ENCODE measurements around the gene BPIFB1. TPM values are rescaled to one million over a fixed set of nuclear protein-coding genes. Genes with fewer than 3 reads are reported as not detected.

The BPIFB1 gene
- total RNA-seq, 1 experiment from 2014 or later = not detected

DNA sequence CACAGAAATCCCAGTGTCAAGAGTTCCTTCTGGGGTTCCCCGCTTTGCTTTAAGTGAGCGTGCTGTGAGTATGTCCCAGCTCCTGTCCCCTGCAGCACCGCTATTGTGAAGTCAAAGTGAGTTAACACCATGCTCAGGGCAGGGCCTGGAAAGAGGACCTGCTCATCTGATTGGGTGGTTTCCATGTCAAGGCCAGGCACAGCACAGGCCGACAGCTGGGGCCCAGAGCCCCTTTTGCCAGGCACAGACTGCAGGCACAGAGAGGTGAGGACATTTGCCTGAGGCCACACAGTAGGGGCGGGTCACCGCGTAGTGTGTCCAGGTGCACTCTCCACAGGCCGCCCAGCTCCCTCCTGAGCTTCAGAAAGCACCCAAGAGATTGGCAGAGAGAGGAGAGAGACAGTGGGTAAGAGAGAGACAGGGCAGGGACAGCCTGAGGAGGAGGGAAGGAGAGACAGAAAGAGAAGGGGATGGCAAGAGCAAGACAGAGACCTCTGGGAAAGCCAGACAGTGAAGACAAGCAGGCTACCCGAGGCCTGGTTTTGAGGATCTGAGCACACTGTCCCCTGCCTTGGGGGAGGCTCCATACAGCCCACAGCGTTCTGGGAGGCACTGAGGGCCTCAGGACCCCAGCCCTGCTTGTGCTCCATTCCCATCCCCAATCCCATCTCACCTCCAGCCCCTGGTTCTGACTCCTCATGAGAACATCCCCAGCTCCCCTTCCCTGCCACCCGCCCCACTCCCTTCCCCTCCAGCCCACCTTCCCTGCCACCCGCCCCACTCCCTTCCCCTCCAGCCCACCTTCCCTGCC, 6.5 kb upstream of the BPIFB1 start:
- Mint-ChIP-seq H3K27ac (peak overlapping the region; percentile 19; the same call in 1 of the 2 replicates), H3K4me1 (peaks cover 17% of the 10 kb centered on the region), H3K4me3 (no peak overlapping the region), H3K36me3 (no peaks in the 10 kb centered on the region), H3K9me3 (no peaks in the 10 kb centered on the region), H3K27me3 (ENCODE audit: low read depth) (no peaks in the 10 kb centered on the region)
- TF ChIP-seq, protein P1, sequence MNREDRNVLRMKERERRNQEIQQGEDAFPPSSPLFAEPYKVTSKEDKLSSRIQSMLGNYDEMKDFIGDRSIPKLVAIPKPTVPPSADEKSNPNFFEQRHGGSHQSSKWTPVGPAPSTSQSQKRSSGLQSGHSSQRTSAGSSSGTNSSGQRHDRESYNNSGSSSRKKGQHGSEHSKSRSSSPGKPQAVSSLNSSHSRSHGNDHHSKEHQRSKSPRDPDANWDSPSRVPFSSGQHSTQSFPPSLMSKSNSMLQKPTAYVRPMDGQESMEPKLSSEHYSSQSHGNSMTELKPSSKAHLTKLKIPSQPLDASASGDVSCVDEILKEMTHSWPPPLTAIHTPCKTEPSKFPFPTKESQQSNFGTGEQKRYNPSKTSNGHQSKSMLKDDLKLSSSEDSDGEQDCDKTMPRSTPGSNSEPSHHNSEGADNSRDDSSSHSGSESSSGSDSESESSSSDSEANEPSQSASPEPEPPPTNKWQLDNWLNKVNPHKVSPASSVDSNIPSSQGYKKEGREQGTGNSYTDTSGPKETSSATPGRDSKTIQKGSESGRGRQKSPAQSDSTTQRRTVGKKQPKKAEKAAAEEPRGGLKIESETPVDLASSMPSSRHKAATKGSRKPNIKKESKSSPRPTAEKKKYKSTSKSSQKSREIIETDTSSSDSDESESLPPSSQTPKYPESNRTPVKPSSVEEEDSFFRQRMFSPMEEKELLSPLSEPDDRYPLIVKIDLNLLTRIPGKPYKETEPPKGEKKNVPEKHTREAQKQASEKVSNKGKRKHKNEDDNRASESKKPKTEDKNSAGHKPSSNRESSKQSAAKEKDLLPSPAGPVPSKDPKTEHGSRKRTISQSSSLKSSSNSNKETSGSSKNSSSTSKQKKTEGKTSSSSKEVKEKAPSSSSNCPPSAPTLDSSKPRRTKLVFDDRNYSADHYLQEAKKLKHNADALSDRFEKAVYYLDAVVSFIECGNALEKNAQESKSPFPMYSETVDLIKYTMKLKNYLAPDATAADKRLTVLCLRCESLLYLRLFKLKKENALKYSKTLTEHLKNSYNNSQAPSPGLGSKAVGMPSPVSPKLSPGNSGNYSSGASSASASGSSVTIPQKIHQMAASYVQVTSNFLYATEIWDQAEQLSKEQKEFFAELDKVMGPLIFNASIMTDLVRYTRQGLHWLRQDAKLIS (CRISPR knock-in tag; IDR thresholded peaks at IDR 0.05; ENCODE audit: borderline replicate concordance) = no peak
- no peak for TF ChIP-seq FOXJ3 (CRISPR knock-in tag; IDR thresholded peaks at IDR 0.05; ENCODE audit: borderline replicate concordance)
- TF ChIP-seq, protein P2, sequence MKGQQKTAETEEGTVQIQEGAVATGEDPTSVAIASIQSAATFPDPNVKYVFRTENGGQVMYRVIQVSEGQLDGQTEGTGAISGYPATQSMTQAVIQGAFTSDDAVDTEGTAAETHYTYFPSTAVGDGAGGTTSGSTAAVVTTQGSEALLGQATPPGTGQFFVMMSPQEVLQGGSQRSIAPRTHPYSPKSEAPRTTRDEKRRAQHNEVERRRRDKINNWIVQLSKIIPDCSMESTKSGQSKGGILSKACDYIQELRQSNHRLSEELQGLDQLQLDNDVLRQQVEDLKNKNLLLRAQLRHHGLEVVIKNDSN (CRISPR knock-in tag; IDR thresholded peaks at IDR 0.05) = no peak
- peak; percentile 30; the same call in 1 of the 2 replicates for TF ChIP-seq GABPB1 (CRISPR knock-in tag; IDR thresholded peaks at IDR 0.05)
- TF ChIP-seq, protein P3, sequence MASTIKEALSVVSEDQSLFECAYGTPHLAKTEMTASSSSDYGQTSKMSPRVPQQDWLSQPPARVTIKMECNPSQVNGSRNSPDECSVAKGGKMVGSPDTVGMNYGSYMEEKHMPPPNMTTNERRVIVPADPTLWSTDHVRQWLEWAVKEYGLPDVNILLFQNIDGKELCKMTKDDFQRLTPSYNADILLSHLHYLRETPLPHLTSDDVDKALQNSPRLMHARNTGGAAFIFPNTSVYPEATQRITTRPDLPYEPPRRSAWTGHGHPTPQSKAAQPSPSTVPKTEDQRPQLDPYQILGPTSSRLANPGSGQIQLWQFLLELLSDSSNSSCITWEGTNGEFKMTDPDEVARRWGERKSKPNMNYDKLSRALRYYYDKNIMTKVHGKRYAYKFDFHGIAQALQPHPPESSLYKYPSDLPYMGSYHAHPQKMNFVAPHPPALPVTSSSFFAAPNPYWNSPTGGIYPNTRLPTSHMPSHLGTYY (CRISPR knock-in tag; IDR thresholded peaks at IDR 0.05) = no peak
- TF ChIP-seq CBFB (CRISPR knock-in tag; IDR thresholded peaks at IDR 0.05; ENCODE audit: low read depth) = no peak
- TF ChIP-seq ELF4 (CRISPR knock-in tag; IDR thresholded peaks at IDR 0.05; ENCODE audit: low read depth) = no peak
- peak; percentile 42; the same call in 1 of the 2 replicates for ATAC-seq
- no peak for DNase-seq (ENCODE audit: low spot score)
- POLR2A ChIA-PET = no interaction called here
- CTCF ChIA-PET = interaction anchor here (1.8 to 2.3 kb wide), 2 partner anchors 14 to 15 kb away, joined by 8 to 10 read pairs; no protein-coding TSS in a partner anchor

DNA sequence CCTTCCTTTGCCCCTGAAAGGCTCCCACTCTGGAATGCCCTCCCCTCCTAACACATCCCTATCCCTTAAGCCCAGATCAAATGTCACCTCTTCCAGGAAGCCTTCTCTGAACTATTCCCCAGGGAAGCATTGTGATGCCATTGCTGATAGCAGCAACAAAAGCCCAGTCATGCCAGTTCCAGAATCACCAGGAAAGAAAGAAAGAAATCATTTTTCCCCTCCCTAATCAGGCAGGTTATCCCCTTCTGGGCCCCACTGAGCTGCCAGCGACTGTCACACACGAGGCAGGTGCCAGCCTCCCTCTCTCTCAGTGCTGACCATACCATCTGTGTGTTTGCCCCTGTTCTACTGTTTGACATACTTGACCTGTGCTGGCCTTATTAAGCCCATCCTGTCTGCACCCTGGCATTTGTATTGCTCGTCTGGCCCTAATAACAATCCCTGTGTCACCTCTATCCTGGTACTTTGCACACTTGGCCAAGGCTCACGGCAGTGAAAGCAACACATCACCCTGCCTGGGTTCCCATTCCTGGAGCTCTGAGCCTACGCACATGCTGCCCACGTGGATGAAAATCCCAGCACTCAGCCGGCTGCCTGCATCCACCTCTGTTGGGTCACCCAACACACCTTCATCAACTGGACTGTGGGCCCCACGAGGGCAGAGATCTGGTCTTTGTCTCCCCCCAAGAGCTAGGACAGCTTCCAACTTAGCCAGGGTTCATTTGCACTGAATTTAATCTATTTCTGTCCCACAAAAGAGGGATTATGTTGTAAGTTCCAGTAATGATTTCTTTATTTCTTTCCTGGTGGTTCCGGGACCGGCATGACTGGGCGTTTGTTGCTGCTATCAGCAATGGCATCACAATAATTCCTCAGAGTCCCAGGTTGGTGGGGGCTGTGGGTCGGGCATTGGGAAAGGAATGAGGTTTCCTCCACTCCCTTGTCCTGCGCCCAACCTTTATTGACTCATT, 5.3 kb upstream of the BPIFB1 start:
- H3K36me3 Mint-ChIP-seq = no peaks in the 10 kb centered on the region
- ATAC-seq (peak; percentile 63), DNase-seq (ENCODE audit: low spot score) (no peak)
- POLR2A ChIA-PET = no interaction called here
- H3K27ac Mint-ChIP-seq = no peak overlapping the region; the same call in 1 of the 2 replicates
- H3K9me3 Mint-ChIP-seq = no peaks in the 10 kb centered on the region
- H3K27me3 Mint-ChIP-seq (ENCODE audit: low read depth) = no peaks in the 10 kb centered on the region
- CTCF ChIA-PET = interaction anchor here (2.3 kb wide), 1 partner anchor 15 kb away, joined by 10 read pairs; no protein-coding TSS in a partner anchor
- no peak overlapping the region for H3K4me3 Mint-ChIP-seq
- TF ChIP-seq GABPB1 (CRISPR knock-in tag; IDR thresholded peaks at IDR 0.05) = peak; percentile 88
- TF ChIP-seq ZNF423 (CRISPR knock-in tag; IDR thresholded peaks at IDR 0.05) = no peak
- peaks cover 17% of the 10 kb centered on the region for H3K4me1 Mint-ChIP-seq

DNA sequence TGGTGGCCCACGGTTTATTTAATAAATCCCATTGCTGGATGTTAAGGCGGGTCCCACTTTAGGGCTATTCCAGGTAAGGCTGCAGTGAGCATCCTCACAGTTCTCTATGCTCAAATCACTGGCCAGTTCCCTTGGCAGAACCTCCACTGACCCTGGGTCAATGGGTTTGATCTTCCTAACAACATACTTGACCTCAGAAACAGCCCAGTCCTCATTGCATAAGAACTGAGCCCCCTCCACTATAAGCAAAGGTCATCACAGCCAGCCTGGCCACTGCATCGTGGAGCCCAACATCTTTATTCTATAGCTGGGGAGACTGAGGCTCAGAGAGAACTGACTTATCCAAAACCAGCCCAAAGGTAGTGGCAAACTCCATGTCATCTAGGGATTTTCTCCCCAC, 4.3 kb upstream of the BPIFB1 start:
- POLR2A ChIA-PET = no interaction called here
- Mint-ChIP-seq H3K4me3 (no peak overlapping the region), H3K4me1 (peaks cover 17% of the 10 kb centered on the region), H3K27ac (no peak overlapping the region), H3K27me3 (ENCODE audit: low read depth) (no peaks in the 10 kb centered on the region), H3K36me3 (no peaks in the 10 kb centered on the region), H3K9me3 (no peaks in the 10 kb centered on the region)
- CTCF ChIA-PET = no interaction called here
- DNase-seq (ENCODE audit: low spot score) = no peak
- no peak for ATAC-seq
- TF ChIP-seq NR1H2 (CRISPR knock-in tag; IDR thresholded peaks at IDR 0.05) = no peak
- no peak for TF ChIP-seq ELF4 (CRISPR knock-in tag; IDR thresholded peaks at IDR 0.05; ENCODE audit: low read depth)
- no peak for TF ChIP-seq NR2C2 (CRISPR knock-in tag; IDR thresholded peaks at IDR 0.05)
- TF ChIP-seq, protein P4, sequence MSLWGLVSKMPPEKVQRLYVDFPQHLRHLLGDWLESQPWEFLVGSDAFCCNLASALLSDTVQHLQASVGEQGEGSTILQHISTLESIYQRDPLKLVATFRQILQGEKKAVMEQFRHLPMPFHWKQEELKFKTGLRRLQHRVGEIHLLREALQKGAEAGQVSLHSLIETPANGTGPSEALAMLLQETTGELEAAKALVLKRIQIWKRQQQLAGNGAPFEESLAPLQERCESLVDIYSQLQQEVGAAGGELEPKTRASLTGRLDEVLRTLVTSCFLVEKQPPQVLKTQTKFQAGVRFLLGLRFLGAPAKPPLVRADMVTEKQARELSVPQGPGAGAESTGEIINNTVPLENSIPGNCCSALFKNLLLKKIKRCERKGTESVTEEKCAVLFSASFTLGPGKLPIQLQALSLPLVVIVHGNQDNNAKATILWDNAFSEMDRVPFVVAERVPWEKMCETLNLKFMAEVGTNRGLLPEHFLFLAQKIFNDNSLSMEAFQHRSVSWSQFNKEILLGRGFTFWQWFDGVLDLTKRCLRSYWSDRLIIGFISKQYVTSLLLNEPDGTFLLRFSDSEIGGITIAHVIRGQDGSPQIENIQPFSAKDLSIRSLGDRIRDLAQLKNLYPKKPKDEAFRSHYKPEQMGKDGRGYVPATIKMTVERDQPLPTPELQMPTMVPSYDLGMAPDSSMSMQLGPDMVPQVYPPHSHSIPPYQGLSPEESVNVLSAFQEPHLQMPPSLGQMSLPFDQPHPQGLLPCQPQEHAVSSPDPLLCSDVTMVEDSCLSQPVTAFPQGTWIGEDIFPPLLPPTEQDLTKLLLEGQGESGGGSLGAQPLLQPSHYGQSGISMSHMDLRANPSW (CRISPR knock-in tag; conservative IDR thresholded peaks at IDR 0.05; ENCODE audit: low read depth) = no peak
- TF ChIP-seq CREB1 (CRISPR knock-in tag; IDR thresholded peaks at IDR 0.05) = no peak
- TF ChIP-seq, protein P5, sequence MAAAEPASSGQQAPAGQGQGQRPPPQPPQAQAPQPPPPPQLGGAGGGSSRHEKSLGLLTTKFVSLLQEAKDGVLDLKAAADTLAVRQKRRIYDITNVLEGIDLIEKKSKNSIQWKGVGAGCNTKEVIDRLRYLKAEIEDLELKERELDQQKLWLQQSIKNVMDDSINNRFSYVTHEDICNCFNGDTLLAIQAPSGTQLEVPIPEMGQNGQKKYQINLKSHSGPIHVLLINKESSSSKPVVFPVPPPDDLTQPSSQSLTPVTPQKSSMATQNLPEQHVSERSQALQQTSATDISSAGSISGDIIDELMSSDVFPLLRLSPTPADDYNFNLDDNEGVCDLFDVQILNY (CRISPR knock-in tag; IDR thresholded peaks at IDR 0.05) = no peak
- TF ChIP-seq, protein P6, sequence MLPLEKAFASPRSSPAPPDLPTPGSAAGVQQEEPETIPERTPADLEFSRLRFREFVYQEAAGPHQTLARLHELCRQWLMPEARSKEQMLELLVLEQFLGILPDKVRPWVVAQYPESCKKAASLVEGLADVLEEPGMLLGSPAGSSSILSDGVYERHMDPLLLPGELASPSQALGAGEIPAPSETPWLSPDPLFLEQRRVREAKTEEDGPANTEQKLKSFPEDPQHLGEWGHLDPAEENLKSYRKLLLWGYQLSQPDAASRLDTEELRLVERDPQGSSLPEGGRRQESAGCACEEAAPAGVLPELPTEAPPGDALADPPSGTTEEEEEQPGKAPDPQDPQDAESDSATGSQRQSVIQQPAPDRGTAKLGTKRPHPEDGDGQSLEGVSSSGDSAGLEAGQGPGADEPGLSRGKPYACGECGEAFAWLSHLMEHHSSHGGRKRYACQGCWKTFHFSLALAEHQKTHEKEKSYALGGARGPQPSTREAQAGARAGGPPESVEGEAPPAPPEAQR (CRISPR knock-in tag; IDR thresholded peaks at IDR 0.05) = no peak
- TF ChIP-seq ZBTB21 (CRISPR knock-in tag; IDR thresholded peaks at IDR 0.05; ENCODE audit: borderline replicate concordance) = no peak
